Activated CD4-positive, alpha-beta memory T cell treated with anti-CD3 and anti-CD28 coated beads, Interleukin-2, amount 10 ng/mL, durations not matched to agents 7 days and 5 days (primary cell): ENCODE results near the gene PPP2R5B. TPM values are rescaled to one million over a fixed set of nuclear protein-coding genes. Genes with fewer than 3 reads are reported as not detected.
A peak's percentile ranks its signal among the peaks of the same experiment; 100 is the strongest.

ENCODE experiments used
- CTCF ChIA-PET: fragments of 350-600 bp; sonication (Branson Sonifier 250); formaldehyde crosslinking; loops from one replicate; lab custom pipeline; 2021; ENCODE audit warnings: antibody characterized with exemption, inconsistent platforms; lab: Charles Lee
- POLR2A ChIA-PET: fragments of 350-600 bp; sonication (Branson Sonifier 250); formaldehyde crosslinking; loops from one replicate; lab custom pipeline; 2021; ENCODE audit warnings: antibody characterized with exemption; lab: Charles Lee
- DNase-seq: peaks from one replicate; pipeline ENCODE4 v3.0.0-alpha.2; 2020
- H3K27ac Mint-ChIP-seq: one replicate; pipeline ENCODE4 v1.8.0; 2021; ENCODE audit warnings: mild to moderate bottlenecking, mixed read lengths
- H3K27me3 Mint-ChIP-seq: one replicate; pipeline ENCODE4 v1.8.0; 2021; ENCODE audit warnings: mixed read lengths
- H3K36me3 Mint-ChIP-seq: one replicate; pipeline ENCODE4 v1.8.0; 2021; ENCODE audit warnings: low read depth, mixed read lengths
- H3K4me1 Mint-ChIP-seq: one replicate; pipeline ENCODE4 v1.8.0; 2021; ENCODE audit warnings: mixed read lengths
- H3K4me3 Mint-ChIP-seq: one replicate; pipeline ENCODE4 v1.8.0; 2021; ENCODE audit warnings: mild to moderate bottlenecking, mixed read lengths
- H3K9me3 Mint-ChIP-seq: one replicate; pipeline ENCODE4 v1.8.0; 2021; ENCODE audit warnings: mixed read lengths
- total RNA-seq, 2 experiments: library from RNA; stranded (reverse); gene quantifications; one replicate each; pipeline ENCODE4 v1.2.3, GENCODE V29; 2021

PPP2R5B gene
- total RNA-seq, 2 experiments from 2014 or later = 19.8 to 21.1 TPM

DNA sequence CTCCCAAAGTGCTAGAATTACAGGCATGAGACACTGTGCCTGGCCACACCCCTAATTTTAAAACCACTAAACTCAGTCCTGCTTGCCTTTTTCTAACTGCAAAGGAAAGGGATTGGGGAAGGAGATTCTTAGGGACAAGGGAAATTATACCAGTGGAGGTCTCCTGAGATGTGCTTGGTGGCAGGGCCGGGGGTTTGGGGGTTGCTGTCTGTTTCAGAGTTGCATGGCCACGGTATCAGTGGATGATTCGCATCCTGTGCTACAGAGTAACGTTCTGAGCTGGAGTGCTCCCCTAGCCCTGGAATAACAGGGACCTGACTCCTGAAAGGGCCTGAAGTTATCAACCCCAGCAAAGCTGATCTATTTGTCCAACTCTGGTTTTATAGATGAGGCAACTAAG, 12.1 kb downstream of the PPP2R5B start:
- DNase-seq = no peak
- H3K36me3 Mint-ChIP-seq = peaks cover 9% of the 10 kb centered on the region
- ChIA-PET POLR2A (interaction anchor here (1.0 to 1.1 kb wide), 3 partner anchors 10 to 31 kb away, joined by 3 read pairs; no protein-coding TSS in a partner anchor), CTCF (interaction anchor here (0.9 kb wide), 1 partner anchor 12 kb away, joined by 3 read pairs; the partner anchor contains the start of gene PPP2R5B)
- H3K4me1 Mint-ChIP-seq = no peaks in the 10 kb centered on the region
- H3K4me3 Mint-ChIP-seq = no peak overlapping the region
- H3K27ac Mint-ChIP-seq = no peak overlapping the region
- no peaks in the 10 kb centered on the region for H3K9me3 Mint-ChIP-seq
- peaks cover 6% of the 10 kb centered on the region for H3K27me3 Mint-ChIP-seq

- H3K4me3 Mint-ChIP-seq = no peak overlapping the region
- peaks cover 22% of the 10 kb centered on the region for H3K27me3 Mint-ChIP-seq
- ChIA-PET POLR2A (no interaction called here), CTCF (interaction anchor here (0.7 kb wide), 1 partner anchor 15 kb away, joined by 4 read pairs; no protein-coding TSS in a partner anchor)
- no peaks in the 10 kb centered on the region for H3K4me1 Mint-ChIP-seq
- H3K36me3 Mint-ChIP-seq = no peaks in the 10 kb centered on the region
- H3K27ac Mint-ChIP-seq = no peak overlapping the region
- H3K9me3 Mint-ChIP-seq = no peaks in the 10 kb centered on the region
- DNase-seq = no peak
Observed at GRCh38 chr11:64947208-64947814, 22.8 kb downstream of the PPP2R5B start.

- no peak overlapping the region for H3K4me3 Mint-ChIP-seq
- H3K9me3 Mint-ChIP-seq = no peaks in the 10 kb centered on the region
- CTCF ChIA-PET = interaction anchor here (0.7 kb wide), 2 partner anchors 9 to 18 kb away, joined by 3 to 5 read pairs; no protein-coding TSS in a partner anchor
- no peak for DNase-seq
- POLR2A ChIA-PET = interaction anchor here (0.6 kb wide), 1 partner anchor 52 kb away, joined by 4 read pairs; no protein-coding TSS in a partner anchor
- peaks cover 15% of the 10 kb centered on the region for H3K27me3 Mint-ChIP-seq
- H3K4me1 Mint-ChIP-seq = no peaks in the 10 kb centered on the region
- no peaks in the 10 kb centered on the region for H3K36me3 Mint-ChIP-seq
- no peak overlapping the region for H3K27ac Mint-ChIP-seq
Observed at GRCh38 chr11:64951529-64951928, 27.0 kb downstream of the PPP2R5B start.

GRCh38 chr11:64954201-64954600, 29.7 kb downstream of the PPP2R5B start:
- ChIA-PET CTCF (interaction anchor here (1.5 kb wide), 1 partner anchor 30 kb away, joined by 4 read pairs; the partner anchor contains the start of gene PPP2R5B), POLR2A (interaction anchor here (1.1 to 1.4 kb wide), 2 partner anchors 11 to 18 kb away, joined by 3 read pairs; partner anchors contain the start of gene MAJIN)
- Mint-ChIP-seq H3K27me3 (peaks cover 15% of the 10 kb centered on the region), H3K36me3 (no peaks in the 10 kb centered on the region), H3K4me1 (no peaks in the 10 kb centered on the region), H3K27ac (no peak overlapping the region), H3K4me3 (no peak overlapping the region), H3K9me3 (no peaks in the 10 kb centered on the region)
- no peak for DNase-seq

DNA sequence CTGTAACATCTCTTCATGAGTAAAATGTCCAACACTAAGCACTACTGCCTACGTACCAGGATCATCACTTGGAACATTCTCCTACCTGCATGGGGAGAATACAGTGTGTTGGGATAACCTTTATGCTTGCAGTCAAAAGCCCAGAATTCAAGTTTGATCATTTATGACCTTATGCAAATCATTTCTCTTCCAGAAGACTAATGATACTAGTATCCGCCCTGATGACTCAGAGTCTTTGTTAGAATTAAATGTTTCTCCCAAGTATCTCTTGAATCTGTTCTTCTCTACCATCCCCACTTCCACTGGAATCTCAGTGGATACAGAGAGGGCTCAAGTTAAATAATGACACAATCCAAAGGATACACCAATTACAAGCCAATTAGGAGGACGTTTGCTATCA, 35.0 kb downstream of the PPP2R5B start:
- Mint-ChIP-seq H3K4me1 (peaks cover 3% of the 10 kb centered on the region), H3K36me3 (no peaks in the 10 kb centered on the region), H3K9me3 (no peaks in the 10 kb centered on the region), H3K27me3 (peaks cover 10% of the 10 kb centered on the region), H3K27ac (no peak overlapping the region), H3K4me3 (no peak overlapping the region)
- ChIA-PET POLR2A (no interaction called here), CTCF (no interaction called here)
- no peak for DNase-seq

- CTCF ChIA-PET = interaction anchor here (0.7 kb wide), 1 partner anchor 1604 kb away, joined by 3 read pairs; no protein-coding TSS in a partner anchor
- no peak overlapping the region for H3K27ac Mint-ChIP-seq
- peaks cover 10% of the 10 kb centered on the region for H3K4me1 Mint-ChIP-seq
- H3K36me3 Mint-ChIP-seq = no peaks in the 10 kb centered on the region
- POLR2A ChIA-PET = no interaction called here
- DNase-seq = no peak
- peaks cover 6% of the 10 kb centered on the region for H3K27me3 Mint-ChIP-seq
- H3K9me3 Mint-ChIP-seq = no peaks in the 10 kb centered on the region
- H3K4me3 Mint-ChIP-seq = no peak overlapping the region
Observed at GRCh38 chr11:64960719-64961118, 36.2 kb downstream of the PPP2R5B start.

DNA sequence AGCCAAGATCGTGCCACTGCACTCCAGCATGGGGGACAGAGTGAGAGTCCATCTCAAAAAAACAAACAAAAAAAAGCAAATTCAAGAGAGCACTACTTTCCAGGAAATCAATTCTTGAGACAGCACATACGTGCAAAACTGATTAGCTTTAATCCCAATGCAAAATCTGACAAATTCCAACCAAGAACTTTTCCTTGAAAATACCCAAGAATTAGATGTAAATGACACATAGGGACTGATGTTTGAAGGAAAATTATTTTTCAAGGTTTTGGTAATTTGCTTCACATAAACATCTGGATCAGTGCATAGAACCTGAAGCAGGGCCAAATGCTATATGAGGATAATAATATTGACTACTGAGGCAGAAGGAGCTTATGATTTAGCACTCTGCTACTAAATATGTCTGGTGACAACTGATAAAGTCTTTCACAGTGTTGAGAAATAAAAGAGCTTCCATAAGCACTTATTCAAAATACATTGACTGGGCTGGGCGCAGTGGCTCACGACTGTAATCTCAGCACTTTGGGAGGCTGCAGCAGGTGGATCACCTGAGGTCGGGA, 38.7 kb downstream of the PPP2R5B start:
- CTCF ChIA-PET = interaction anchor here (1.0 kb wide), 1 partner anchor 15 kb away, joined by 4 read pairs; no protein-coding TSS in a partner anchor
- no peak for DNase-seq
- Mint-ChIP-seq H3K4me1 (peaks cover 26% of the 10 kb centered on the region), H3K27ac (no peak overlapping the region), H3K9me3 (no peaks in the 10 kb centered on the region), H3K4me3 (no peak overlapping the region), H3K27me3 (peaks cover 6% of the 10 kb centered on the region), H3K36me3 (no peaks in the 10 kb centered on the region)
- POLR2A ChIA-PET = interaction anchor here (1.1 to 1.5 kb wide), 2 partner anchors 9 to 51 kb away, joined by 3 read pairs; partner anchors contain the start of genes ARL2 and MAJIN

- Mint-ChIP-seq H3K4me1 (peaks cover 55% of the 10 kb centered on the region), H3K9me3 (no peaks in the 10 kb centered on the region), H3K4me3 (no peak overlapping the region), H3K27ac (peak overlapping the region; percentile 2), H3K27me3 (no peaks in the 10 kb centered on the region), H3K36me3 (no peaks in the 10 kb centered on the region)
- no peak for DNase-seq
- ChIA-PET POLR2A (interaction anchor here (0.9 kb wide), 1 partner anchor 30 kb away, joined by 3 read pairs; no protein-coding TSS in a partner anchor), CTCF (interaction anchor here (1.1 kb wide), 1 partner anchor 108 kb away, joined by 3 read pairs; no protein-coding TSS in a partner anchor)
Observed at GRCh38 chr11:64967375-64967774, 42.9 kb downstream of the PPP2R5B start.

- no peak for DNase-seq
- Mint-ChIP-seq H3K36me3 (no peaks in the 10 kb centered on the region), H3K27ac (peak overlapping the region; percentile 13), H3K9me3 (no peaks in the 10 kb centered on the region), H3K27me3 (no peaks in the 10 kb centered on the region), H3K4me3 (no peak overlapping the region), H3K4me1 (peaks cover 59% of the 10 kb centered on the region)
- ChIA-PET CTCF (no interaction called here), POLR2A (no interaction called here)
Observed at GRCh38 chr11:64969209-64969608, 44.7 kb downstream of the PPP2R5B start.

DNA sequence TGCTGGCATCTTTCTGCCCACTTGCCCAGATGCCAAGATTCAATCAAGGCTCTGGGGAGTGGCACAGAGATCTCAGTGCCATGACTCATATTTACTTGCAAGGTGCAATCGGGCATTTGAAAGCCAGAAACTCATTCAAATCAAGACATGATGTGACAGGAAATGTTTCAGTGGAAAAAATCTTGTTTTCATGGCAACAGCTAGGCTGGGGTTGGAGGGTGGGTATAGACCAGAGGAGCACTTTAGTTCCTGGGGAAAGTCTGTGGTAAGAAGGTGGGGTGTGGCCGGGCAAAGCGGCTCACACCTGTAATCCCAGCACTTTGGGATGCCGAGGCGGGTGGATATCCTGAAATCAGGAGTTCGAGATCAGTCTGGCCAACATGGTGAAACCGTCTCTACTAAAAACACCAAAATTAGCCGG, 46.3 kb downstream of the PPP2R5B start:
- Mint-ChIP-seq H3K4me3 (peak overlapping the region; percentile 62), H3K27me3 (no peaks in the 10 kb centered on the region), H3K27ac (peak overlapping the region; percentile 69), H3K9me3 (no peaks in the 10 kb centered on the region), H3K4me1 (peaks cover 56% of the 10 kb centered on the region), H3K36me3 (no peaks in the 10 kb centered on the region)
- ChIA-PET POLR2A (no interaction called here), CTCF (interaction anchor here (0.6 kb wide), 1 partner anchor 624 kb away, joined by 3 read pairs; no protein-coding TSS in a partner anchor)
- DNase-seq = peak; percentile 29

GRCh38 chr11:64971421-64972233, 47.1 kb downstream of the PPP2R5B start, which contains the start of gene MAJIN:
Gene MAJIN (minus strand): TSS chr11:64972108. CDS start chr11:64959405, 12,703 bp downstream.
- H3K4me1 Mint-ChIP-seq = peaks cover 52% of the 10 kb centered on the region
- H3K9me3 Mint-ChIP-seq = no peaks in the 10 kb centered on the region
- peak within 1 kb of the TSS; percentile 69 for H3K27ac Mint-ChIP-seq
- H3K36me3 Mint-ChIP-seq = no peaks in the 10 kb centered on the region
- ChIA-PET CTCF (interaction anchor here (0.6 to 1.2 kb wide), 2 partner anchors 139 to 623 kb away, joined by 3 to 4 read pairs; no protein-coding TSS in a partner anchor), POLR2A (interaction anchor here (0.7 to 1.2 kb wide), 7 partner anchors 8 to 69 kb away, joined by 3 to 4 read pairs (median 3); partner anchors contain the start of genes ARL2 and SAC3D1)
- peak; percentile 88 for DNase-seq
- no peaks in the 10 kb centered on the region for H3K27me3 Mint-ChIP-seq
- peak within 1 kb of the TSS; percentile 62 for H3K4me3 Mint-ChIP-seq

GRCh38 chr11:64974124-64974523, 49.6 kb downstream of the PPP2R5B start:
- H3K4me3 Mint-ChIP-seq = no peak overlapping the region
- POLR2A ChIA-PET = no interaction called here
- H3K9me3 Mint-ChIP-seq = no peaks in the 10 kb centered on the region
- no peak for DNase-seq
- no peaks in the 10 kb centered on the region for H3K27me3 Mint-ChIP-seq
- CTCF ChIA-PET = interaction anchor here (0.7 kb wide), 1 partner anchor 14 kb away, joined by 6 read pairs; no protein-coding TSS in a partner anchor
- no peaks in the 10 kb centered on the region for H3K36me3 Mint-ChIP-seq
- peaks cover 35% of the 10 kb centered on the region for H3K4me1 Mint-ChIP-seq
- no peak overlapping the region for H3K27ac Mint-ChIP-seq
